Activated CD4-positive, CD25-positive, alpha-beta regulatory T cell treated with anti-CD3 and anti-CD28 coated beads, Interleukin-2, amount 50 U/mL, for 72 hours (primary cell): ENCODE data around the gene INMT.

Experiments
- DNase-seq: peaks from one replicate; pipeline ENCODE4 v3.0.0; 2021

The INMT gene

GRCh38 chr7:30755384-30756154, 3.6 kb downstream of the INMT start:
- DNase-seq = no peak

GRCh38 chr7:30757342-30757692, 5.4 kb downstream of the INMT start:
- DNase-seq = no peak

- no peak for DNase-seq
Measured at GRCh38 chr7:30760514-30761213, 8.7 kb downstream of the INMT start.

GRCh38 chr7:30761214-30762156, 9.6 kb downstream of the INMT start:
- no peak for DNase-seq

- DNase-seq = no peak
Measured at GRCh38 chr7:30764030-30764975, 12.4 kb downstream of the INMT start.

GRCh38 chr7:30765408-30765807, 13.5 kb downstream of the INMT start:
- no peak for DNase-seq

GRCh38 chr7:30770845-30771173, 18.9 kb downstream of the INMT start:
- DNase-seq = no peak

- peak; percentile 71 for DNase-seq
Measured at GRCh38 chr7:30771174-30771879, 19.4 kb downstream of the INMT start, which contains the start of gene MINDY4. Gene MINDY4, plus strand, starts transcription at chr7:30771417. Its CDS starts 77 bp downstream, at chr7:30771494.

GRCh38 chr7:30771880-30772425, 20.0 kb downstream of the INMT start:
- DNase-seq = no peak

- DNase-seq = no peak
Measured at GRCh38 chr7:30772984-30773383, 21.0 kb downstream of the INMT start.

- no peak for DNase-seq
Measured at GRCh38 chr7:30775992-30776391, 24.1 kb downstream of the INMT start.

- DNase-seq = no peak
Measured at GRCh38 chr7:30776971-30777370, 25.0 kb downstream of the INMT start.

- DNase-seq = no peak
Measured at GRCh38 chr7:30778255-30779025, 26.5 kb downstream of the INMT start.

- no peak for DNase-seq
Measured at GRCh38 chr7:30779574-30779973, 27.6 kb downstream of the INMT start.

GRCh38 chr7:30780941-30781340, 29.0 kb downstream of the INMT start:
- no peak for DNase-seq

- no peak for DNase-seq
Measured at GRCh38 chr7:30782690-30783089, 30.8 kb downstream of the INMT start.

GRCh38 chr7:30785786-30786185, 33.9 kb downstream of the INMT start:
- DNase-seq = no peak

GRCh38 chr7:30787486-30787885, 35.6 kb downstream of the INMT start:
- DNase-seq = no peak

- no peak for DNase-seq
Measured at GRCh38 chr7:30788640-30789333, 36.9 kb downstream of the INMT start.

- no peak for DNase-seq
Measured at GRCh38 chr7:30789334-30789711, 37.4 kb downstream of the INMT start.
